HAP-1 (cell line): ENCODE measurements around the gene PMS1.

ENCODE experiments used
- DNase-seq, 2 experiments: peaks; one replicate each; pipeline ENCODE4 v3.0.0-alpha.2; 2016 to 2020; ENCODE audit warnings: low spot score in 2 of 2
- H3K27me3 ChIP-seq: fragments of 250-450 bp; sonication (Bioruptor Pico); 2 replicates; pipeline ENCODE4 v1.5.1; 2020; ENCODE audit warnings: low read depth, mild to moderate bottlenecking, moderate library complexity
- H3K36me3 ChIP-seq: fragments of 250-450 bp; sonication (Bioruptor Pico); replicated peaks from 2 replicates; pipeline ENCODE4 v1.5.1; 2020; ENCODE audit warnings: mild to moderate bottlenecking
- H3K4me1 ChIP-seq: fragments of 250-450 bp; sonication (Bioruptor Pico); 2 replicates; pipeline ENCODE4 v1.5.1; 2020; ENCODE audit warnings: mild to moderate bottlenecking
- H3K4me3 ChIP-seq: fragments of 250-450 bp; sonication (Bioruptor Pico); 2 replicates; pipeline ENCODE4 v1.5.1; 2020; ENCODE audit warnings: mild to moderate bottlenecking, moderate library complexity
- H3K9me3 ChIP-seq: fragments of 250-450 bp; sonication (Bioruptor Pico); 2 replicates; pipeline ENCODE4 v1.5.1; 2020; ENCODE audit warnings: mild to moderate bottlenecking, moderate library complexity
- in situ Hi-C: fragments of 300-500 bp; cut with MboI; formaldehyde crosslinking; loops from 3 replicates; pipeline ENCODE4 v1.14.3; 2020; ENCODE audit warnings: low sequenced_read_pairs, inconsistent platforms, mixed read lengths

PMS1 gene

GRCh38 chr2:189860161-189860560 lies 75.9 kb downstream of the PMS1 start:
- no peak for DNase-seq
- in situ Hi-C loops, result no loop called here
- Histone ChIP-seq H3K36me3 (peaks cover 11% of the 10 kb centered on the region; the same call in 1 of the 2 replicates), H3K4me1 (no peaks in the 10 kb centered on the region), H3K4me3 (no peak overlapping the region), H3K9me3 (no peaks in the 10 kb centered on the region), H3K27me3 (no peaks in the 10 kb centered on the region)

- in situ Hi-C loops, result no loop called here
- Histone ChIP-seq H3K36me3 (peaks cover 15% of the 10 kb centered on the region; the same call in 1 of the 2 replicates), H3K9me3 (no peaks in the 10 kb centered on the region), H3K4me3 (no peak overlapping the region), H3K27me3 (no peaks in the 10 kb centered on the region), H3K4me1 (no peaks in the 10 kb centered on the region)
- DNase-seq, result no peak
These were observed 78.5 kb downstream of the PMS1 start for GRCh38 chr2:189862751-189863150.

DNA sequence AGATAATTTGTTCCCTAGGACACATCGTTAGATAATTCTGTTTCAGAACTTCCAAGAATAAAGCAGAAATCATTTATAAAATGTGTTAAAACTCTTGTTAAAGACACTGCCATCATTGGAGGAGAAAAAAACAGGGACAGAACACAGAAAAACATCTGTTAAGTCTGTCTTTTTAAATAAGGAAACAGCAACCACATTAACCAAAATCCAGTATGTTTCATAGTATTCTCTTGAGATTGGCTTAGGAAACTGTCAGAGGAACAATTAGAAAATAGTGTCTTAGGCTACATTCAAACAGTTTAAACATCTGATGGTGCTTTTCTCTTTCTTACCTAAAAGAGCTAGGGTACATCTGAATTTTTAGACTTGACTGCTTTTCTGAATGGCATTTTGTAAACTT lies 81.6 kb downstream of the PMS1 start:
- in situ Hi-C loops, result no loop called here
- peaks cover 13% of the 10 kb centered on the region; the same call in 1 of the 2 replicates for H3K36me3 ChIP-seq
- no peak for DNase-seq
- H3K27me3 ChIP-seq, result no peaks in the 10 kb centered on the region
- no peaks in the 10 kb centered on the region for H3K9me3 ChIP-seq
- H3K4me1 ChIP-seq, result no peaks in the 10 kb centered on the region
- no peak overlapping the region for H3K4me3 ChIP-seq

GRCh38 chr2:189866296-189866695 lies 82.0 kb downstream of the PMS1 start:
- DNase-seq, result no peak
- in situ Hi-C loops, result no loop called here
- no peaks in the 10 kb centered on the region for H3K9me3 ChIP-seq
- H3K4me1 ChIP-seq, result no peaks in the 10 kb centered on the region
- H3K4me3 ChIP-seq, result no peak overlapping the region
- H3K36me3 ChIP-seq, result peaks cover 13% of the 10 kb centered on the region; the same call in 1 of the 2 replicates
- H3K27me3 ChIP-seq, result no peaks in the 10 kb centered on the region

GRCh38 chr2:189868896-189869295 lies 84.6 kb downstream of the PMS1 start:
- Histone ChIP-seq H3K27me3 (no peaks in the 10 kb centered on the region), H3K4me1 (no peaks in the 10 kb centered on the region), H3K36me3 (peaks cover 14% of the 10 kb centered on the region), H3K9me3 (no peaks in the 10 kb centered on the region), H3K4me3 (no peak overlapping the region)
- no peak for DNase-seq
- in situ Hi-C loops, result no loop called here

DNA sequence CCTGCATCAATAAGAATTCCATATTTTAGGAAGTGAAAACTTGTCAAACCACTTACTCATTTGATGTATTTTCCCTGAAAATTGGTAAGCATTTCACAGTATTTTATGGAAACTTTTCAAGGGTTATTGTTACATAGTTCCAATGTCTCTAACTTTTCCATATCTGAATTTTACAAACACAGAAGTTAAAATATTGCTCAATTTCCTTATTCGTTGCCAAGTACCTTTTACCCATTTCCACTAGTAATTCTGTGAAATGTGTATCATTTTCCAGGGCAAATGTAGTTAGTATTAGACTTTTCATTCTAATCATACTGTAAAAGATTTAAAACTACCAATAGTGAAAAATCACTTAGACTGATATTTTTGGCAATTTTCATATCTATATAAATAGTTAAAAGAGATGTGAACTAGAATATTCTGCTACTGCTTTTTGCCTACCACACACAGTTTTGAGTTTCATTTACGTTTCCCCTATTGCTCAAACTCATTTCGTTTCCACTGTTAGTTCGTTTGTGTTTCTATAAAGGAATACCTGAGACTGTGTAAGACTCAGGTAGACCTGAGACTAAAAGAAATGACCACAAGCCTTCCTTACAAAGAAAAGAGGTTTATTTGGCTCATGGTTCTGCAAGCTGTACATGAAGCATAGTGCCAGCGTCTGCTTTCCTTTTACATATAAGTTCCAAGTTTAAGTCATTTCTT lies 86.3 kb downstream of the PMS1 start:
- Histone ChIP-seq H3K4me3 (no peak overlapping the region), H3K27me3 (no peaks in the 10 kb centered on the region), H3K9me3 (no peaks in the 10 kb centered on the region), H3K4me1 (no peaks in the 10 kb centered on the region), H3K36me3 (peaks cover 14% of the 10 kb centered on the region)
- in situ Hi-C loops, result no loop called here
- DNase-seq, result no peak

DNA sequence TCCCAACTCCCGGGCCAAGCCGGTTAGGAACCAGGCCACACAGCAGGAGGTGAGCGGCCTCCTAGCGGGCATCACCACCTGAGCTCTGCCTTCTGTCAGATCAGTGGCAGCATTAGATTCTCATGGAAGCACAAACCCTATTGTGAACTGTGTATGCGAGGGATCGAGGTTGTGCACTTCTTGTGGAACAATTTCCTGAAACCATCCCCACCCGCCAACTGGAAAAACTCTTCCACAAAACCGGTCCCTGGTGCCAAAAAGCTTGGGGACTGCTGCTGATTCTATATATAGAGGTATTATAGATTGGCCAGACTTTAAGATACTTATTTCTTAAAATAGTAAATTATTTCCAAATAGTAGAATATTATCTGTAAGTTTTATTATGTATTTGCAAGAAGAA lies 89.4 kb downstream of the PMS1 start:
- Histone ChIP-seq H3K27me3 (no peaks in the 10 kb centered on the region), H3K36me3 (peaks cover 17% of the 10 kb centered on the region), H3K4me3 (no peak overlapping the region), H3K9me3 (no peaks in the 10 kb centered on the region), H3K4me1 (no peaks in the 10 kb centered on the region)
- in situ Hi-C loops, result no loop called here
- no peak for DNase-seq

- Histone ChIP-seq H3K4me1 (no peaks in the 10 kb centered on the region), H3K4me3 (no peak overlapping the region), H3K9me3 (no peaks in the 10 kb centered on the region), H3K36me3 (peaks cover 17% of the 10 kb centered on the region), H3K27me3 (no peaks in the 10 kb centered on the region)
- in situ Hi-C loops, result no loop called here
- no peak for DNase-seq
These were observed 90.5 kb downstream of the PMS1 start for GRCh38 chr2:189874586-189875320.

GRCh38 chr2:189876271-189876670 lies 92.0 kb downstream of the PMS1 start:
- H3K4me1 ChIP-seq, result no peaks in the 10 kb centered on the region
- no peaks in the 10 kb centered on the region for H3K27me3 ChIP-seq
- no peak overlapping the region for H3K4me3 ChIP-seq
- H3K36me3 ChIP-seq, result peaks cover 17% of the 10 kb centered on the region
- no peak for DNase-seq
- H3K9me3 ChIP-seq, result no peaks in the 10 kb centered on the region
- in situ Hi-C loops, result no loop called here

DNA sequence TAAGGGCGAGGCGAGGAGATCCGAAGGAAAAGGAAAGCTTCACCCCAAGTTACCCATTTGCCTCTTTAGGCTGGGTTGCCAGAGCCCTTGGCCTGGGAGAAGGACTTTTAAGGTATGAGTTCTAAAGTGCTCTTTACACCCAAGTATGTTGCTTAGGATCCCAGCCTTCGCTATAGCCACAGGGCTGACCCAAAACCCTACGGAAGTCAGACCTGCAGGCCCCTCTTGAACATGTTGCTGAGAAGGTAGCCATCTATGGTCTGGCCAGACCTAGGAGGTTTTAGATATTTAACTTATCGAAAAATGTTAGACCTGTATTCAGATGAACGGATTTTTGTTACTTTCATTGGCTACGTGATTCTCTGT lies 95.4 kb downstream of the PMS1 start:
- in situ Hi-C loops, result no loop called here
- Histone ChIP-seq H3K4me3 (no peak overlapping the region), H3K27me3 (no peaks in the 10 kb centered on the region), H3K4me1 (no peaks in the 10 kb centered on the region), H3K9me3 (no peaks in the 10 kb centered on the region), H3K36me3 (peaks cover 11% of the 10 kb centered on the region; the same call in 1 of the 2 replicates)
- DNase-seq, result no peak

- no peak for DNase-seq
- in situ Hi-C loops, result no loop called here
- Histone ChIP-seq H3K4me1 (no peaks in the 10 kb centered on the region), H3K4me3 (no peak overlapping the region), H3K9me3 (no peaks in the 10 kb centered on the region), H3K27me3 (no peaks in the 10 kb centered on the region), H3K36me3 (peaks cover 7% of the 10 kb centered on the region; the same call in 1 of the 2 replicates)
These were observed 96.2 kb downstream of the PMS1 start for GRCh38 chr2:189880429-189880828.

GRCh38 chr2:189880832-189881492 lies 96.7 kb downstream of the PMS1 start:
- in situ Hi-C loops, result no loop called here
- DNase-seq, result no peak
- Histone ChIP-seq H3K27me3 (no peaks in the 10 kb centered on the region), H3K4me3 (no peak overlapping the region), H3K4me1 (no peaks in the 10 kb centered on the region), H3K9me3 (no peaks in the 10 kb centered on the region), H3K36me3 (peaks cover 7% of the 10 kb centered on the region; the same call in 1 of the 2 replicates)

DNA sequence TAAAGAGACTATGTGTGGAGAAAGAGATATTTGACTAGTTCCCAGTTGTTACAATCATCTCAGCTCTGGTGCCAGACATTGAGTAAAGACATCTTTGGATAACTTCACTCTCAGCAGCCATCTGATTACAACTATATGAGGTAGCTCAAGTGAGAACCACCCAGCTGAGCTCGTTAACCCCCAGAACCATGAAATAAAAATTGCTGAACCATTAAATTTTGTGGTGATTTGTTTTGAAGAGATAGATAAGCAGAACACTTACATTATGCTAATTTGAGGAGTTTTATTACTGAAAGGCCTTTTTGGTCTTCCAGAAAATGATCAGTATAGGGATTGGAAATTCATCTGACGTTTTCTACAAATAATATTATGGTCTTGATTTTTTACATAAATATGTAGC lies 101.1 kb downstream of the PMS1 start:
- H3K4me3 ChIP-seq, result no peak overlapping the region
- DNase-seq, result no peak
- H3K4me1 ChIP-seq, result no peaks in the 10 kb centered on the region
- H3K27me3 ChIP-seq, result no peaks in the 10 kb centered on the region
- H3K36me3 ChIP-seq, result no peaks in the 10 kb centered on the region
- no peaks in the 10 kb centered on the region for H3K9me3 ChIP-seq
- in situ Hi-C loops, result no loop called here
